ENCODE results near the gene PRRC2B.

Gene PRRC2B

GRCh38 chr9:131522257-131523085 lies 128.6 kb downstream of the PRRC2B start:
- DNase-seq: no peak

GRCh38 chr9:131523086-131523388 lies 129.2 kb downstream of the PRRC2B start:
- no peak for DNase-seq

GRCh38 chr9:131523451-131524435 lies 129.9 kb downstream of the PRRC2B start:
- DNase-seq: no peak

GRCh38 chr9:131524665-131525315 lies 130.9 kb downstream of the PRRC2B start:
- no peak for DNase-seq

- DNase-seq: no peak
Observed at GRCh38 chr9:131525643-131526565, 132.0 kb downstream of the PRRC2B start.

GRCh38 chr9:131528186-131528585 lies 134.3 kb downstream of the PRRC2B start:
- DNase-seq: no peak

- no peak for DNase-seq
Observed at GRCh38 chr9:131528886-131529505, 135.1 kb downstream of the PRRC2B start.

GRCh38 chr9:131529597-131530545 lies 136.0 kb downstream of the PRRC2B start:
- DNase-seq: no peak

- DNase-seq: no peak
Observed at GRCh38 chr9:131530546-131530919, 136.6 kb downstream of the PRRC2B start.

GRCh38 chr9:131530920-131531832 lies 137.3 kb downstream of the PRRC2B start, which contains the start of gene UCK1:
Gene UCK1, minus strand, starts transcription at chr9:131531263. Its CDS starts 89 bp downstream, at chr9:131531174.
- peak; percentile 11 to 26 for DNase-seq

- DNase-seq: peak; percentile 3 to 18
Observed at GRCh38 chr9:131534721-131535237, 140.9 kb downstream of the PRRC2B start.

- DNase-seq: no peak
Observed at GRCh38 chr9:131537946-131538345, 144.1 kb downstream of the PRRC2B start.

- no peak for DNase-seq
Observed at GRCh38 chr9:131539223-131539923, 145.5 kb downstream of the PRRC2B start.

- DNase-seq: no peak
Observed at GRCh38 chr9:131543141-131543540, 149.3 kb downstream of the PRRC2B start.

GRCh38 chr9:131545003-131545785 lies 151.3 kb downstream of the PRRC2B start, which contains the start of gene PRRT1B:
Gene PRRT1B, plus strand, starts transcription at chr9:131545523. Its CDS starts 93 bp downstream, at chr9:131545616.
- DNase-seq: no peak

GRCh38 chr9:131545786-131546335 lies 152.0 kb downstream of the PRRC2B start:
- DNase-seq: no peak

All from NCI-H187 (cell line).